ENCODE measurements around the gene ROCK2. TPM values are rescaled to one million over a fixed set of nuclear protein-coding genes. Genes with fewer than 3 reads are reported as not detected.
A peak's percentile ranks its signal among the peaks of the same experiment; 100 is the strongest.

ROCK2 gene
- total and polyA plus RNA-seq, 5 donors from 2014 or later: 8.6 to 20.6 (median 10.4) TPM

GRCh38 chr2:11244091-11244826 is 100.2 kb downstream of the ROCK2 start:
- no peaks in the 10 kb centered on the region for H3K4me1 ChIP-seq (ENCODE audit: control insufficient read depth, insufficient read depth, low read length, poor library complexity, severe bottlenecking)
- H3K36me3 Mint-ChIP-seq: peaks cover 15% of the 10 kb centered on the region
- no peak overlapping the region for H3K4me3 ChIP-seq (ENCODE audit: low read depth, low read length)
- no peaks in the 10 kb centered on the region for H3K9me3 ChIP-seq (ENCODE audit: control insufficient read depth in 2 of 2, low read length in 2 of 2)
- H3K4me1 Mint-ChIP-seq: peaks cover 4 to 20% (median 7%) of the 10 kb centered on the region in 4 donors
- H3K27me3 ChIP-seq (ENCODE audit: control insufficient read depth, insufficient read depth, low read length): no peaks in the 10 kb centered on the region
- H3K27me3 Mint-ChIP-seq: no peaks in the 10 kb centered on the region
- ATAC-seq (ENCODE audit: low read depth in 2 of 2) (no peak), DNase-seq (no peak)
- H3K4me3 Mint-ChIP-seq: no peak overlapping the region
- peaks cover 10% of the 10 kb centered on the region for H3K36me3 ChIP-seq (ENCODE audit: control insufficient read depth, insufficient read depth, low read length)
- H3K9me3 Mint-ChIP-seq: peaks cover 0 to 1% (median 0%) of the 10 kb centered on the region in 7 donors
- no peak overlapping the region for H3K27ac ChIP-seq (ENCODE audit: insufficient read depth, low read length, poor library complexity, severe bottlenecking)
- no peak overlapping the region for H3K27ac Mint-ChIP-seq

GRCh38 chr2:11243512-11243911 is 100.9 kb downstream of the ROCK2 start:
- no peak for ATAC-seq (ENCODE audit: low read depth in 2 of 2)
- Mint-ChIP-seq H3K4me3 (no peak overlapping the region), H3K27ac (no peak overlapping the region), H3K36me3 (peaks cover 15% of the 10 kb centered on the region), H3K4me1 (peaks cover 6 to 20% (median 9%) of the 10 kb centered on the region in 4 donors), H3K27me3 (no peaks in the 10 kb centered on the region), H3K9me3 (peaks cover 0 to 1% (median 0%) of the 10 kb centered on the region in 7 donors)
- Histone ChIP-seq H3K36me3 (ENCODE audit: control insufficient read depth, insufficient read depth, low read length) (peaks cover 10% of the 10 kb centered on the region), H3K27ac (ENCODE audit: insufficient read depth, low read length, poor library complexity, severe bottlenecking) (no peak overlapping the region), H3K27me3 (ENCODE audit: control insufficient read depth, insufficient read depth, low read length) (no peaks in the 10 kb centered on the region), H3K4me3 (ENCODE audit: low read depth, low read length) (no peak overlapping the region), H3K4me1 (ENCODE audit: control insufficient read depth, insufficient read depth, low read length, poor library complexity, severe bottlenecking) (no peaks in the 10 kb centered on the region), H3K9me3 (ENCODE audit: control insufficient read depth in 2 of 2, low read length in 2 of 2) (no peaks in the 10 kb centered on the region)
- no peak for DNase-seq

GRCh38 chr2:11242542-11243174 is 101.8 kb downstream of the ROCK2 start:
- DNase-seq: no peak
- Mint-ChIP-seq H3K27me3 (no peaks in the 10 kb centered on the region), H3K4me3 (no peak overlapping the region), H3K9me3 (peaks cover 0 to 1% (median 0%) of the 10 kb centered on the region in 7 donors), H3K36me3 (peaks cover 12% of the 10 kb centered on the region), H3K4me1 (peaks cover 6 to 20% (median 11%) of the 10 kb centered on the region in 4 donors), H3K27ac (no peak overlapping the region)
- H3K36me3 ChIP-seq (ENCODE audit: control insufficient read depth, insufficient read depth, low read length): peaks cover 8% of the 10 kb centered on the region
- no peaks in the 10 kb centered on the region for H3K27me3 ChIP-seq (ENCODE audit: control insufficient read depth, insufficient read depth, low read length)
- H3K27ac ChIP-seq (ENCODE audit: insufficient read depth, low read length, poor library complexity, severe bottlenecking): no peak overlapping the region
- H3K4me1 ChIP-seq (ENCODE audit: control insufficient read depth, insufficient read depth, low read length, poor library complexity, severe bottlenecking): no peaks in the 10 kb centered on the region
- ATAC-seq (ENCODE audit: low read depth in 2 of 2): no peak
- H3K4me3 ChIP-seq (ENCODE audit: low read depth, low read length): no peak overlapping the region
- H3K9me3 ChIP-seq (ENCODE audit: control insufficient read depth in 2 of 2, low read length in 2 of 2): no peaks in the 10 kb centered on the region

- no peak for ATAC-seq (ENCODE audit: low read depth in 2 of 2)
- peaks cover 5% of the 10 kb centered on the region for H3K36me3 Mint-ChIP-seq
- Histone ChIP-seq H3K36me3 (ENCODE audit: control insufficient read depth, insufficient read depth, low read length) (peaks cover 5% of the 10 kb centered on the region), H3K27ac (ENCODE audit: insufficient read depth, low read length, poor library complexity, severe bottlenecking) (no peak overlapping the region), H3K27me3 (ENCODE audit: control insufficient read depth, insufficient read depth, low read length) (no peaks in the 10 kb centered on the region), H3K9me3 (ENCODE audit: control insufficient read depth in 2 of 2, low read length in 2 of 2) (no peaks in the 10 kb centered on the region), H3K4me1 (ENCODE audit: control insufficient read depth, insufficient read depth, low read length, poor library complexity, severe bottlenecking) (no peaks in the 10 kb centered on the region), H3K4me3 (ENCODE audit: low read depth, low read length) (no peak overlapping the region)
- H3K4me1 Mint-ChIP-seq: peaks cover 3 to 29% (median 14%) of the 10 kb centered on the region in 4 donors
- no peak overlapping the region for H3K4me3 Mint-ChIP-seq
- no peaks in the 10 kb centered on the region for H3K27me3 Mint-ChIP-seq
- DNase-seq: no peak
- H3K27ac Mint-ChIP-seq: peak overlapping the region in 1 of 3 donors; percentile 0
- peaks cover 0 to 1% (median 0%) of the 10 kb centered on the region in 7 donors for H3K9me3 Mint-ChIP-seq
These were observed 102.8 kb downstream of the ROCK2 start for GRCh38 chr2:11241412-11242203.

DNA sequence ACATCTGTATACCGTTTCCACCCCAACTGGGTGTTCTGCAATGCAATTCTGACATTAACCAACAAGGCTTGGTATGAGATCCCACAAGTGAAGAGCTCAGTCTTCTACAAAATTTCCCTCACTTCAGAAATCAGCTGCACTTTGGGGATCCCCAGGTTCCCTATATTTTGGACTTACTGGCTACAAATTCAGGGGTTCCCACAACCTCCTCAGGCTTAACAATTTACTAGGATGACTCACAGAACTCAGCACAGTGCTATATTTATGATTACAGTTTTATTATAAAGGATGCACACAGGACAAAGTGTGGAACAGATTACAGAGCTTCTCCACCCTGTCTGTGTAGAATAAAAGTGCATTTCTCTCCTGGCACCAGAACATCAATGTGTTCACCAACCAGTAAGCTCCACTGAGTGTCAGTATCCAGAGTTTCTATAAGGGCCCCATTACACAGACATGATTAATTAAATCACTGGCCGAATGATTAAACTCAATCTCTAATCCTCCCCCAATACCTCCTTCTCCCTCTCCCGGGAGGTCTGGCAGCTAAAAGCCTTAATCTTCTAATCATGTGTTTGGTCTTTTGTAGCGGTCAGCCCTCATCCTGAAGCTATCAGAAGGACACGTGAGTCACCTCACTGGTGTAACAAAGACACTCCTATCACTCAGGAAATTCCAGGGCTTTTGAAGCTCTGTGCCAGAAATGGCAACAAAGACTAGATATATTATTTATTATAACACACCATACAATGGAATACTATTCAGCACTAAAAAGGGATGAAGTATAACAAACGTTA is 104.6 kb downstream of the ROCK2 start:
- no peaks in the 10 kb centered on the region for H3K9me3 ChIP-seq (ENCODE audit: control insufficient read depth in 2 of 2, low read length in 2 of 2)
- H3K27ac ChIP-seq (ENCODE audit: insufficient read depth, low read length, poor library complexity, severe bottlenecking): no peak overlapping the region
- Mint-ChIP-seq H3K4me1 (peaks cover 10 to 31% (median 18%) of the 10 kb centered on the region in 4 donors), H3K27me3 (no peaks in the 10 kb centered on the region), H3K36me3 (peaks cover 9% of the 10 kb centered on the region), H3K4me3 (no peak overlapping the region), H3K9me3 (peaks cover 0 to 1% (median 0%) of the 10 kb centered on the region in 7 donors), H3K27ac (no peak overlapping the region)
- no peak for ATAC-seq (ENCODE audit: low read depth in 2 of 2)
- no peaks in the 10 kb centered on the region for H3K27me3 ChIP-seq (ENCODE audit: control insufficient read depth, insufficient read depth, low read length)
- peaks cover 5% of the 10 kb centered on the region for H3K36me3 ChIP-seq (ENCODE audit: control insufficient read depth, insufficient read depth, low read length)
- no peak for DNase-seq
- no peaks in the 10 kb centered on the region for H3K4me1 ChIP-seq (ENCODE audit: control insufficient read depth, insufficient read depth, low read length, poor library complexity, severe bottlenecking)
- H3K4me3 ChIP-seq (ENCODE audit: low read depth, low read length): no peak overlapping the region

DNA sequence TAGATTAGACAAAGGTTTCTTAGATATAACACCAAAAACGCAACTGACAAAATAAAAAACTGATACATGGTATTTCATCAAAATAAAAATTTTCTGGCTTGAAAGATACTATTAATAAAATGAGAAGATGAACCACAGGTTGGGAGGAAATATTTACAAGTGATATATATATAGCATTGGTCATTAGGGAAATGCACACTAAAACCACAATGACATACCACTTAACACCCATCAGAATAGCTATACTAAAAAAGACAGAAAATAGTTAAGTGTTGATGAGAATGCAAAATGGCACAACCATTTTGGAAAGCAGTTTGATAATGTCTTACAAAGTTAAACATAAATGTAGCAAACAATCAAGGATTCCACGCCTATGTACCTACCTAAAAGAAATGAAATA is 105.3 kb downstream of the ROCK2 start:
- peaks cover 0 to 1% (median 0%) of the 10 kb centered on the region in 7 donors for H3K9me3 Mint-ChIP-seq
- no peak overlapping the region for H3K4me3 Mint-ChIP-seq
- ATAC-seq (ENCODE audit: low read depth in 2 of 2) (no peak), DNase-seq (no peak)
- no peaks in the 10 kb centered on the region for H3K27me3 Mint-ChIP-seq
- peaks cover 10 to 31% (median 18%) of the 10 kb centered on the region in 4 donors for H3K4me1 Mint-ChIP-seq
- H3K4me1 ChIP-seq (ENCODE audit: control insufficient read depth, insufficient read depth, low read length, poor library complexity, severe bottlenecking): no peaks in the 10 kb centered on the region
- H3K4me3 ChIP-seq (ENCODE audit: low read depth, low read length): no peak overlapping the region
- no peaks in the 10 kb centered on the region for H3K27me3 ChIP-seq (ENCODE audit: control insufficient read depth, insufficient read depth, low read length)
- no peak overlapping the region for H3K27ac ChIP-seq (ENCODE audit: insufficient read depth, low read length, poor library complexity, severe bottlenecking)
- no peak overlapping the region for H3K27ac Mint-ChIP-seq
- peaks cover 9% of the 10 kb centered on the region for H3K36me3 Mint-ChIP-seq
- H3K36me3 ChIP-seq (ENCODE audit: control insufficient read depth, insufficient read depth, low read length): peaks cover 5% of the 10 kb centered on the region
- H3K9me3 ChIP-seq (ENCODE audit: control insufficient read depth in 2 of 2, low read length in 2 of 2): no peaks in the 10 kb centered on the region

GRCh38 chr2:11237122-11237521 is 107.3 kb downstream of the ROCK2 start:
- H3K27me3 ChIP-seq (ENCODE audit: control insufficient read depth, insufficient read depth, low read length): no peaks in the 10 kb centered on the region
- no peak overlapping the region for H3K27ac ChIP-seq (ENCODE audit: insufficient read depth, low read length, poor library complexity, severe bottlenecking)
- Mint-ChIP-seq H3K27ac (no peak overlapping the region), H3K4me1 (peaks cover 7 to 22% (median 18%) of the 10 kb centered on the region in 4 donors), H3K27me3 (no peaks in the 10 kb centered on the region), H3K4me3 (no peak overlapping the region), H3K9me3 (peaks cover 0 to 1% (median 0%) of the 10 kb centered on the region in 7 donors), H3K36me3 (peaks cover 6% of the 10 kb centered on the region)
- DNase-seq (no peak), ATAC-seq (ENCODE audit: low read depth in 2 of 2) (no peak)
- H3K9me3 ChIP-seq (ENCODE audit: control insufficient read depth in 2 of 2, low read length in 2 of 2): no peaks in the 10 kb centered on the region
- peaks cover 5% of the 10 kb centered on the region for H3K36me3 ChIP-seq (ENCODE audit: control insufficient read depth, insufficient read depth, low read length)
- H3K4me1 ChIP-seq (ENCODE audit: control insufficient read depth, insufficient read depth, low read length, poor library complexity, severe bottlenecking): no peaks in the 10 kb centered on the region
- H3K4me3 ChIP-seq (ENCODE audit: low read depth, low read length): no peak overlapping the region
